ENCODE measurements around the gene LMF1. TPM values are rescaled to one million over a fixed set of nuclear protein-coding genes. Genes with fewer than 3 reads are reported as not detected.

The LMF1 gene
- polyA plus RNA-seq, 3 donors, result 5.9 to 14.7 (median 10.6) TPM

GRCh38 chr16:822909-823297, 147.9 kb downstream of the LMF1 start:
- Mint-ChIP-seq H3K36me3 (no peaks in the 10 kb centered on the region), H3K4me1 (no peaks in the 10 kb centered on the region), H3K27me3 (ENCODE audit: low read depth in 3 of 3) (peaks cover 6 to 24% (median 14%) of the 10 kb centered on the region in 3 donors), H3K27ac (no peak overlapping the region), H3K9me3 (peaks cover 0 to 9% (median 2%) of the 10 kb centered on the region in 7 donors), H3K4me3 (no peak overlapping the region)
- no peak overlapping the region for H3K4me2 ChIP-seq (replicated peaks; ENCODE audit: extremely low read depth, low read length, poor library complexity, severe bottlenecking)
- intact Hi-C loops (cut with micrococcal nuclease), result loop anchor here in 1 of 2 donors (10.0 kb wide), 1 partner anchor 102 kb away; no protein-coding TSS in a partner anchor
- H2AFZ ChIP-seq (ENCODE audit: insufficient read depth, low read depth, low read length, poor library complexity, severe bottlenecking), result no peak overlapping the region
- H3K4me1 ChIP-seq (ENCODE audit: control insufficient read depth in 1 of 2, insufficient read depth in 2 of 2, low read length in 2 of 2), result no peaks in the 10 kb centered on the region
- no peak for TF ChIP-seq CTCF (IDR thresholded peaks at IDR 0.05)
- H3K9me3 ChIP-seq (replicated peaks in 1 of 2; ENCODE audit: control insufficient read depth in 1 of 2, insufficient read depth in 1 of 2, low read length in 2 of 2), result peaks cover 0 to 15% of the 10 kb centered on the region in 2 donors
- 93% methylated on average over 3 of the region's 9 CpGs for WGBS (ENCODE audit: insufficient coverage)
- H3K9ac ChIP-seq (ENCODE audit: insufficient read depth, low read length, poor library complexity, severe bottlenecking), result no peak overlapping the region
- DNase-seq, result no peak
- H4K20me1 ChIP-seq (ENCODE audit: insufficient read depth, low read length), result no peaks in the 10 kb centered on the region
- no peaks in the 10 kb centered on the region for H3K36me3 ChIP-seq (replicated peaks in 1 of 2; ENCODE audit: control insufficient read depth in 1 of 2, insufficient read depth in 2 of 2, low read length in 2 of 2)
- H3K27me3 ChIP-seq (ENCODE audit: control insufficient read depth in 2 of 2, insufficient read depth in 2 of 2, low read length in 2 of 2), result peaks cover 9 to 21% of the 10 kb centered on the region in 2 donors
- H3K79me2 ChIP-seq (ENCODE audit: insufficient read depth, low read length), result no peaks in the 10 kb centered on the region
- H3K4me3 ChIP-seq (replicated peaks in 1 of 3; ENCODE audit: low read depth in 2 of 3, low read length in 3 of 3), result no peak overlapping the region
- H3K27ac ChIP-seq (ENCODE audit: low read depth in 1 of 2, low read length in 2 of 2), result no peak overlapping the region

- no peaks in the 10 kb centered on the region for H3K36me3 ChIP-seq (replicated peaks in 1 of 2; ENCODE audit: control insufficient read depth in 1 of 2, insufficient read depth in 2 of 2, low read length in 2 of 2)
- H2AFZ ChIP-seq (ENCODE audit: insufficient read depth, low read depth, low read length, poor library complexity, severe bottlenecking), result no peak overlapping the region
- no peak overlapping the region for H3K4me3 ChIP-seq (replicated peaks in 1 of 3; ENCODE audit: low read depth in 2 of 3, low read length in 3 of 3)
- TF ChIP-seq CTCF (IDR thresholded peaks at IDR 0.05), result no peak
- no peak overlapping the region for H3K9ac ChIP-seq (ENCODE audit: insufficient read depth, low read length, poor library complexity, severe bottlenecking)
- no peaks in the 10 kb centered on the region for H4K20me1 ChIP-seq (ENCODE audit: insufficient read depth, low read length)
- no peak for DNase-seq
- H3K4me1 Mint-ChIP-seq, result no peaks in the 10 kb centered on the region
- H3K4me2 ChIP-seq (replicated peaks; ENCODE audit: extremely low read depth, low read length, poor library complexity, severe bottlenecking), result no peak overlapping the region
- H3K4me1 ChIP-seq (ENCODE audit: control insufficient read depth in 1 of 2, insufficient read depth in 2 of 2, low read length in 2 of 2), result no peaks in the 10 kb centered on the region
- H3K4me3 Mint-ChIP-seq, result no peak overlapping the region
- no peak overlapping the region for H3K27ac ChIP-seq (ENCODE audit: low read depth in 1 of 2, low read length in 2 of 2)
- peaks cover 12 to 24% (median 20%) of the 10 kb centered on the region in 3 donors for H3K27me3 Mint-ChIP-seq (ENCODE audit: low read depth in 3 of 3)
- intact Hi-C loops (cut with micrococcal nuclease), result loop anchor here in 1 of 2 donors (10.0 kb wide), 1 partner anchor 102 kb away; no protein-coding TSS in a partner anchor
- WGBS (ENCODE audit: insufficient coverage), result 97% methylated on average over 17 of the region's 21 CpGs
- peaks cover 9 to 25% of the 10 kb centered on the region in 2 donors for H3K27me3 ChIP-seq (ENCODE audit: control insufficient read depth in 2 of 2, insufficient read depth in 2 of 2, low read length in 2 of 2)
- no peaks in the 10 kb centered on the region for H3K36me3 Mint-ChIP-seq
- H3K27ac Mint-ChIP-seq, result no peak overlapping the region
- no peaks in the 10 kb centered on the region for H3K79me2 ChIP-seq (ENCODE audit: insufficient read depth, low read length)
- H3K9me3 ChIP-seq (replicated peaks in 1 of 2; ENCODE audit: control insufficient read depth in 1 of 2, insufficient read depth in 1 of 2, low read length in 2 of 2), result peaks cover 0 to 15% of the 10 kb centered on the region in 2 donors
- H3K9me3 Mint-ChIP-seq, result peaks cover 0 to 9% (median 2%) of the 10 kb centered on the region in 7 donors
These were observed 148.4 kb downstream of the LMF1 start for GRCh38 chr16:822174-822908.

All from CD14-positive monocyte (primary cell).